ENCODE results near the gene CELA3B. TPM values are rescaled to one million over a fixed set of nuclear protein-coding genes. Genes with fewer than 3 reads are reported as not detected.

Gene CELA3B
- polyA plus RNA-seq, 1 donor (not counting 4 experiments of a cell fraction or from before 2014, with no cell fraction given): not detected

DNA sequence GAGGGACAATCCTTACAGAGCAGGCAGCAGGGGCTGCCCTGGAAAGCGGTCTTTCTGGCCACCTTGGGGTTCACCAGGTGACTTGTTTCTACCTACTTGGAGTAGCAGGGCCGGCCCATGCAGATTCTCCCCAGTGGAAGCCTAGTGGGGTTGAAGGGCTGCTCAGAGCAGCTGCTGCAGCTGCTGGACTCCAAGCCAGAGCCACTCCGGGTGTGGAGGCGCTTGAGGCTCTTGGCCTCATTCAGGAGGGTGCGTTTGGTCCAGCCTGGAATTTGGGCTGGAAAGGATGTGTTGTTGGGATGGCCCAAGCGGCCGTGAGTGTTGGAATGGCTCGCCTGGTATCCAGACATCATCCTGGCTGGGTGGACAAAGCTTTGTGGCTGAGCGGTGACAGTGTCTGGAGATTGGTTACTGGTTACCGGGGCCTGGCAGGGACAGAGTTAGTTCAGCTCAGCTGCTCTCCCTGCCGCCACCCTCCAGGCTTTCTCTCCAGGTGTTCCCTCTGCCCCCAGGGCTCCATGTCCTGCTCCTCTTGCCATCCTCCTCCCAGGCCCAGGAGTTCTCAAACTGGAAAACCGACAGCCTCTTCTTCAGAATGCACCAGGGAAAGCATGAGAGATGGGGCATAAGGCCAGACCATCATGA is 25.5 kb upstream of the CELA3B start:
- no peak overlapping the region for H3K9ac ChIP-seq (ENCODE audit: control insufficient read depth, extremely low read depth, insufficient read depth, low read length)
- DNase-seq (ENCODE audit: low read depth, low spot score) (no peak), FAIRE-seq (no peak)
- no peak overlapping the region for H3K27ac ChIP-seq (ENCODE audit: control insufficient read depth, insufficient read depth, low read length)
- no peaks in the 10 kb centered on the region for H4K20me1 ChIP-seq (ENCODE audit: control insufficient read depth, extremely low read depth, insufficient read depth, low read length)
- dilution Hi-C loops (cut with MboI; ENCODE audit: extremely low pct_ligation_motif_present, low sequenced_read_pairs): no loop called here
- H3K9me3 ChIP-seq (ENCODE audit: control insufficient read depth, low read depth, low read length): no peaks in the 10 kb centered on the region
- TF ChIP-seq, protein P1, sequence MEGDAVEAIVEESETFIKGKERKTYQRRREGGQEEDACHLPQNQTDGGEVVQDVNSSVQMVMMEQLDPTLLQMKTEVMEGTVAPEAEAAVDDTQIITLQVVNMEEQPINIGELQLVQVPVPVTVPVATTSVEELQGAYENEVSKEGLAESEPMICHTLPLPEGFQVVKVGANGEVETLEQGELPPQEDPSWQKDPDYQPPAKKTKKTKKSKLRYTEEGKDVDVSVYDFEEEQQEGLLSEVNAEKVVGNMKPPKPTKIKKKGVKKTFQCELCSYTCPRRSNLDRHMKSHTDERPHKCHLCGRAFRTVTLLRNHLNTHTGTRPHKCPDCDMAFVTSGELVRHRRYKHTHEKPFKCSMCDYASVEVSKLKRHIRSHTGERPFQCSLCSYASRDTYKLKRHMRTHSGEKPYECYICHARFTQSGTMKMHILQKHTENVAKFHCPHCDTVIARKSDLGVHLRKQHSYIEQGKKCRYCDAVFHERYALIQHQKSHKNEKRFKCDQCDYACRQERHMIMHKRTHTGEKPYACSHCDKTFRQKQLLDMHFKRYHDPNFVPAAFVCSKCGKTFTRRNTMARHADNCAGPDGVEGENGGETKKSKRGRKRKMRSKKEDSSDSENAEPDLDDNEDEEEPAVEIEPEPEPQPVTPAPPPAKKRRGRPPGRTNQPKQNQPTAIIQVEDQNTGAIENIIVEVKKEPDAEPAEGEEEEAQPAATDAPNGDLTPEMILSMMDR (optimal IDR thresholded peaks at IDR 0.05 in 1 of 3, IDR thresholded peaks at IDR 0.05 in 1 of 3, conservative IDR thresholded peaks at IDR 0.05 in 1 of 3; ENCODE audit: extremely low read depth in 1 of 3, insufficient read depth in 2 of 3, low read length in 3 of 3): no peak
- TF ChIP-seq EZH2 (IDR thresholded peaks at IDR 0.05; ENCODE audit: low read length): no peak
- H3K9me1 ChIP-seq (ENCODE audit: control insufficient read depth, extremely low read depth, insufficient read depth, low read length): no peaks in the 10 kb centered on the region
- no peak overlapping the region for H3K4me3 ChIP-seq (ENCODE audit: control insufficient read depth in 2 of 3, extremely low read depth in 1 of 3, insufficient read depth in 2 of 3, low read depth in 1 of 3, low read length in 3 of 3)
- no peaks in the 10 kb centered on the region for H3K36me3 ChIP-seq (ENCODE audit: control insufficient read depth in 2 of 2, extremely low read depth in 1 of 2, insufficient read depth in 2 of 2, low read length in 2 of 2)
- no peaks in the 10 kb centered on the region for H3K79me2 ChIP-seq (ENCODE audit: control insufficient read depth, insufficient read depth, low read length)
- H3K4me2 ChIP-seq (ENCODE audit: control insufficient read depth, extremely low read depth, insufficient read depth, low read depth, low read length): no peak overlapping the region
- H3K4me1 ChIP-seq (ENCODE audit: control insufficient read depth, extremely low read depth, insufficient read depth, low read length): peaks cover 12% of the 10 kb centered on the region
- H2AFZ ChIP-seq (ENCODE audit: control insufficient read depth, low read length): no peak overlapping the region
- H3K27me3 ChIP-seq (ENCODE audit: control insufficient read depth, extremely low read depth, insufficient read depth, low read length): no peaks in the 10 kb centered on the region

DNA sequence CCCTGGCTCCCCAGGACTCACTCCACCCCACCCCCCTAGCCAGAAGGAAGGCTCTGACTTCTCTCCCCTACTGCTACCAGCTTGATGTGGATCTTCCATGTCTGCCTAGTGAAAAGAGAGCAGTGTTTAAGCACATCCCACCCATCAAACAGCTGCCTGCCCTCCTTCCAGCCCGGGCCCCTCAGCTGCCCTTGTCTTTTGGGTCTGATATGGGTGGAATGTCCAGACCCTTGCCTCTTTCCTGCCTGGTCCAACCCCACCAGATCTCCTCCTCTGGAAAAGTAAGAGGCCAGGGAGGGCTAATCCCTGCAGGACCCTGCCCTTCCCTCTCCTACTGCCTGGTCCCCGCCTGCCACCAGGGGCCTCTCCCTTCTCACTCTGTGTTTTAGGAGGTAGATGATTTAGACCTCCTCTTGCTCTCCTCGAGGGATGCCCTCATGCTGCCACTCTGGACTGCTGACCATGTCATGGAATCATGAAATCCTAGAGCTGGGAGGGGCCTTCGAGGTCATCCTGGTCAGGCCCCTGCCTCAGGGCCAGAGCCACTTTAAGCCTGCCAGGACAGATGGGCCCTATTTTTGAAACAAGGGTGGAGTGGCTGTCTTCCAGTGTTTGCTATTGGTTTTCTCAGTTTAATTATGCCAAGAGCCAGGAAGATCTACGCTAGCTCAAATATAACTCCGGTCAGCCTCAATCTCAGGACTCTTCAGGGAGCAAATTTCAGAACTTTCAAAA is 23.9 kb upstream of the CELA3B start:
- Histone ChIP-seq H3K9me1 (ENCODE audit: control insufficient read depth, extremely low read depth, insufficient read depth, low read length) (no peaks in the 10 kb centered on the region), H3K4me3 (ENCODE audit: control insufficient read depth in 2 of 3, extremely low read depth in 1 of 3, insufficient read depth in 2 of 3, low read depth in 1 of 3, low read length in 3 of 3) (no peak overlapping the region), H3K36me3 (ENCODE audit: control insufficient read depth in 2 of 2, extremely low read depth in 1 of 2, insufficient read depth in 2 of 2, low read length in 2 of 2) (no peaks in the 10 kb centered on the region), H3K4me1 (ENCODE audit: control insufficient read depth, extremely low read depth, insufficient read depth, low read length) (peaks cover 28% of the 10 kb centered on the region), H3K27ac (ENCODE audit: control insufficient read depth, insufficient read depth, low read length) (no peak overlapping the region), H3K27me3 (ENCODE audit: control insufficient read depth, extremely low read depth, insufficient read depth, low read length) (no peaks in the 10 kb centered on the region), H3K4me2 (ENCODE audit: control insufficient read depth, extremely low read depth, insufficient read depth, low read depth, low read length) (no peak overlapping the region), H3K9me3 (ENCODE audit: control insufficient read depth, low read depth, low read length) (no peaks in the 10 kb centered on the region), H4K20me1 (ENCODE audit: control insufficient read depth, extremely low read depth, insufficient read depth, low read length) (no peaks in the 10 kb centered on the region), H3K9ac (ENCODE audit: control insufficient read depth, extremely low read depth, insufficient read depth, low read length) (no peak overlapping the region), H3K79me2 (ENCODE audit: control insufficient read depth, insufficient read depth, low read length) (no peaks in the 10 kb centered on the region), H2AFZ (ENCODE audit: control insufficient read depth, low read length) (no peak overlapping the region)
- DNase-seq (ENCODE audit: low read depth, low spot score) (no peak), FAIRE-seq (no peak)
- no peak for TF ChIP-seq EZH2 (IDR thresholded peaks at IDR 0.05; ENCODE audit: low read length)
- TF ChIP-seq, protein P1 (optimal IDR thresholded peaks at IDR 0.05 in 1 of 3, IDR thresholded peaks at IDR 0.05 in 1 of 3, conservative IDR thresholded peaks at IDR 0.05 in 1 of 3; ENCODE audit: extremely low read depth in 1 of 3, insufficient read depth in 2 of 3, low read length in 3 of 3): no peak
- dilution Hi-C loops (cut with MboI; ENCODE audit: extremely low pct_ligation_motif_present, low sequenced_read_pairs): no loop called here
